Measurements from ENCODE around the gene MAPKAPK3.

Gene MAPKAPK3

DNA sequence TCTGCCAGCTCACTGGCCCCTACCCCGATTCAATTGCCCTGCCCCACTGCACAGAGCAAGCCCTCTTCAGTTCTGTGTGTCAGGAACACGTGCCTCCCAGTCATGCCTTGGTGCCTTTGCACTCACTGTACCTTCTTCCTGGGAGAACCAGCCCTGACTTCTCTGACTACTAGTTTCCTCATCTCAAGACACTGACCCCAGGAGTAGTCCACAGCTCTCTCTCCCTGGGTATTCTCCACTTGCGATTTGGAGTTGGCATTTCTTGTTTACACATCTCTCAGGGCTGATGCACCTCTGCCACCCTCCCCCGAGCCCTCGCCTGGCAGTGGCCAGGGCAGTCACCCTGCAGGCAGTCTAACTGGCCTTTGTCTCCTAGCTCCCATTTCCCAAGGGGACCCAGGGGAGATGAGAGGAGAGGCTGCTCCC is 11.0 kb upstream of the MAPKAPK3 start:
- ATAC-seq = no peak

GRCh38 chr3:50606596-50606995 is 10.4 kb upstream of the MAPKAPK3 start:
- TF ChIP-seq ZC3H10 (CRISPR knock-in tag; IDR thresholded peaks at IDR 0.05) (no peak), POU6F1 (CRISPR knock-in tag; IDR thresholded peaks at IDR 0.05; ENCODE audit: borderline replicate concordance, low read depth) (no peak), ARNTL (CRISPR knock-in tag; IDR thresholded peaks at IDR 0.05; ENCODE audit: borderline replicate concordance, low read depth) (no peak), ISL1 (CRISPR knock-in tag; IDR thresholded peaks at IDR 0.05) (no peak), OSR1 (CRISPR knock-in tag; IDR thresholded peaks at IDR 0.05) (no peak), ZFP3 (CRISPR knock-in tag; IDR thresholded peaks at IDR 0.05) (no peak), TOX (CRISPR knock-in tag; IDR thresholded peaks at IDR 0.05; ENCODE audit: borderline replicate concordance) (no peak), ZNF565 (CRISPR knock-in tag; conservative IDR thresholded peaks at IDR 0.05; ENCODE audit: low read depth) (no peak), RARB (CRISPR knock-in tag; IDR thresholded peaks at IDR 0.05) (no peak), TCF4 (CRISPR knock-in tag; IDR thresholded peaks at IDR 0.05; ENCODE audit: borderline replicate concordance) (no peak), CREB5 (CRISPR knock-in tag; IDR thresholded peaks at IDR 0.05; ENCODE audit: low read depth) (no peak), BACH2 (CRISPR knock-in tag; IDR thresholded peaks at IDR 0.05; ENCODE audit: borderline replicate concordance) (no peak), ZNF70 (CRISPR knock-in tag; IDR thresholded peaks at IDR 0.05) (no peak)
- no peak for ATAC-seq

More for the DNA sequence above, 11.0 kb upstream of the MAPKAPK3 start:
- no peak for TF ChIP-seq ARNTL (CRISPR knock-in tag; IDR thresholded peaks at IDR 0.05; ENCODE audit: borderline replicate concordance, low read depth)
- TF ChIP-seq ZNF565 (CRISPR knock-in tag; conservative IDR thresholded peaks at IDR 0.05; ENCODE audit: low read depth) = no peak
- no peak for TF ChIP-seq ZFP3 (CRISPR knock-in tag; IDR thresholded peaks at IDR 0.05)
- no peak for TF ChIP-seq GLIS3 (CRISPR knock-in tag; IDR thresholded peaks at IDR 0.05)

DNA sequence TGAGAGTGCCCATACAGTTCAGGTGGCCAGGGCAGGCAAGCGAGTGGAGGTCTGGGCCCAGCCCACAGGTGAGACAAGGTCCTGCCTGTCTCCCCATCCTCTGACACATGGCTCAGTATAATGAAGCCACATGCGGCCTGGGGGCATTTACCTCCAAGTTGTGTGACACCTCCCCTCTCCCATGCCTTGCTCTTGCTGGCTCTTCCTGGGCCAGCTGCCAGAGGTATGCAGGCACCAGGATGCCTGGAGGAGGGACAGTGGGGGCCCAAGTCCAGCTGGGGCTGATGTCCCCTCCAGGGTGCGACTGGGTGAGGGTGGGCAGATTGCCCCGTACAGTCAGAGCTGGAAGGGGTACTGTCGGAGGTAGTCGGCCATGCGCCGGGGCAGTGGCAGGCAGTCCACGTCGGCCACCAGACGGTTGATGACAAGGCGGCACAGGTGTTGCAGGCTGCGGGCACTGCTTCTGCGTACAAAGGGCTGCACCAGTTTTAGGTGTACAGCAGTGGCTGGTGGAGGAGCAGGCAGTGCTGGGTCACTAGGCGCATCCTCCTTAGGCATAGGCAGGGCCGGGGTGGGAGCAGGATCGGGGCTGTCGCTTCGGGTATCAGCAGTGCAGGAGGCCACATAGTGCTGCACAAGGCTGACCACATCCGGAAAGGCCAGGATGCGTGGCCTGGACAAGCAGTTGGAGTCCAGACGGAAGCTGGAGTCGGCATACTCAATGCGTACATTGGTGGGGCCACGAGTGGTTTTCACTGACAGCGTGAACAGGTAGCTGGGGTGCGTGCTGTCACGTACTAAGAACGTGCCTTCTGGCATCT is 9.5 kb upstream of the MAPKAPK3 start:
- no peak for ATAC-seq
- TF ChIP-seq SNAI2 (CRISPR knock-in tag; IDR thresholded peaks at IDR 0.05) = no peak
- no peak for TF ChIP-seq BACH2 (CRISPR knock-in tag; IDR thresholded peaks at IDR 0.05; ENCODE audit: borderline replicate concordance)
- TF ChIP-seq, protein P1, sequence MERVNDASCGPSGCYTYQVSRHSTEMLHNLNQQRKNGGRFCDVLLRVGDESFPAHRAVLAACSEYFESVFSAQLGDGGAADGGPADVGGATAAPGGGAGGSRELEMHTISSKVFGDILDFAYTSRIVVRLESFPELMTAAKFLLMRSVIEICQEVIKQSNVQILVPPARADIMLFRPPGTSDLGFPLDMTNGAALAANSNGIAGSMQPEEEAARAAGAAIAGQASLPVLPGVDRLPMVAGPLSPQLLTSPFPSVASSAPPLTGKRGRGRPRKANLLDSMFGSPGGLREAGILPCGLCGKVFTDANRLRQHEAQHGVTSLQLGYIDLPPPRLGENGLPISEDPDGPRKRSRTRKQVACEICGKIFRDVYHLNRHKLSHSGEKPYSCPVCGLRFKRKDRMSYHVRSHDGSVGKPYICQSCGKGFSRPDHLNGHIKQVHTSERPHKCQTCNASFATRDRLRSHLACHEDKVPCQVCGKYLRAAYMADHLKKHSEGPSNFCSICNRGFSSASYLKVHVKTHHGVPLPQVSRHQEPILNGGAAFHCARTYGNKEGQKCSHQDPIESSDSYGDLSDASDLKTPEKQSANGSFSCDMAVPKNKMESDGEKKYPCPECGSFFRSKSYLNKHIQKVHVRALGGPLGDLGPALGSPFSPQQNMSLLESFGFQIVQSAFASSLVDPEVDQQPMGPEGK (CRISPR knock-in tag; IDR thresholded peaks at IDR 0.05; ENCODE audit: borderline replicate concordance) = no peak
- TF ChIP-seq ARNTL (CRISPR knock-in tag; IDR thresholded peaks at IDR 0.05; ENCODE audit: borderline replicate concordance, low read depth) = no peak
- no peak for TF ChIP-seq POU6F1 (CRISPR knock-in tag; IDR thresholded peaks at IDR 0.05; ENCODE audit: borderline replicate concordance, low read depth)
- TF ChIP-seq RARB (CRISPR knock-in tag; IDR thresholded peaks at IDR 0.05) = no peak
- no peak for TF ChIP-seq TOX (CRISPR knock-in tag; IDR thresholded peaks at IDR 0.05; ENCODE audit: borderline replicate concordance)
- no peak for TF ChIP-seq ZNF565 (CRISPR knock-in tag; conservative IDR thresholded peaks at IDR 0.05; ENCODE audit: low read depth)
- TF ChIP-seq CSRNP3 (CRISPR knock-in tag; IDR thresholded peaks at IDR 0.05) = no peak
- TF ChIP-seq ISL1 (CRISPR knock-in tag; IDR thresholded peaks at IDR 0.05) = no peak
- no peak for TF ChIP-seq PPARA (CRISPR knock-in tag; IDR thresholded peaks at IDR 0.05; ENCODE audit: borderline replicate concordance)
- TF ChIP-seq ZFP30 (CRISPR knock-in tag; IDR thresholded peaks at IDR 0.05) = no peak
- TF ChIP-seq ZNF8 (CRISPR knock-in tag; IDR thresholded peaks at IDR 0.05) = no peak
- no peak for TF ChIP-seq ZFP3 (CRISPR knock-in tag; IDR thresholded peaks at IDR 0.05)
- no peak for TF ChIP-seq CREB5 (CRISPR knock-in tag; IDR thresholded peaks at IDR 0.05; ENCODE audit: low read depth)
- no peak for TF ChIP-seq GLIS3 (CRISPR knock-in tag; IDR thresholded peaks at IDR 0.05)
- TF ChIP-seq ZNF70 (CRISPR knock-in tag; IDR thresholded peaks at IDR 0.05) = no peak
